Limb (tissue), 2 donors: ENCODE results near the gene FANCI.

Source experiments
- DNase-seq, 2 donors: peaks; one replicate each; pipeline ENCODE4 v3.0.0-alpha.2; 2016; ENCODE audit errors: extremely low spot score in 2 of 2

Gene FANCI

DNA sequence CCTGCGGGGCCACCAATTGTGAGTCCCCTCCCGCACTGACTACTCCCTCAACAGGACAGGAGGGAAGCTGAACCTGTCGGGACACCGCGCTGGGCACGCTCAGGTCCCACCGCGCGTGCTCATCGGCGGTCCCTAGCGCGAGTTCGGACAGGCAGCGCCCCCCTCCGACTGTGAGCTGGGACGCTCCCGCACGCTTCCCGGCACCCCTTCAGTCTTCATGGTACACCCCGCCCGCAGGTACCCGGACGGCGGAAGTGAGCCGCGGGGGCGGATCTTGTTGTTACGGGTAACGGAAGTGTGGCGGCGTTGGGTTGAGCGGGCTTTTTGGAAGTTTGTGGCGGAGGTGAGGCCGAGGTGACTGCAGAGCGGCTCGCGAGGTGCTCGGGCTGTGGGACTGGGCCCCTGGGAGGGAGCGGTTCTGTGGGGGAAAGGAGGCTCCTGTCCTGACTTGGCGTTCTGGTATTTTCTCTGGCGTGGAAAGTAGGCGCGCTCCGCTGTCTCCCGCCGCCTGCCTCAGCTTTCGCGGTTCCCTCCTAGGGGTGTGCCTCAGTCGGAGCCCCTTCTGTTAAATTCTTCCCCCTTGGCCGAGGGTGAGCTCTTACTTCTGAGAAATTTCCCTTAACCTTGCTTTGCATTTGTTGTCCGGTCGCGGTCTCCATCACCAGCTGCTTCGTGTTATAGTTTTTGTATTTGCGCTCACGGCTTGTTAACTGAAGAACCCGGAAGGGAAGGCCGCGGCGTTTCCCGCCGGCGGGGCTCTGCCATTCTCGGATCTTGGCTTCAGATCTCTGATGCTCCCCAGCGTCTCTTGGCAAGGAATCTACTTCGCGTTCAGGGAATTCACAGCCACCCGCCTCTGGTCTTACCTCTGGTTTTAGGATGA lies at the start of gene FANCI:
Gene FANCI, plus strand, starts transcription at position 289 of the 883 bp plus-strand sequence. CDS start 3,669 bp downstream, outside the sequence.
- peak; percentile 96 to 98 for DNase-seq

DNA sequence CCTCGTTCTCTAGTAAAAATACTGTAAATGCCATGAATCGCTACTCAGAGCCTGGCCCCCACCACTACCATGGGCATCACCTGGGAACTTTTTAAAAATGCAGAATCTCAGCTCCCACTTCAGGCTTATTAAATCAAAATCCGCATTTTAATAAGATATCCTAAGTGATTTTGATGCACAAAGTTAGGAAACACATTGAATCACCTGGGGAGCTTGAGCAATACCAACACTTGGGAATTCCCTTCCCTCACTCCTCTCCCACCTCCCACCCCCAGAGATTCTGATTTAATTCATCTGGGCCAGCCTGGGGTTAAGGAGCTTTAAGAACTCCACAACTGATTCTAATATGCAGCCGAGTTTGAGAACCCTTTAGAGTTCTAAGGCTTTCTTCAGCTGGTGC lies 49.2 kb upstream of the FANCI start:
- no peak for DNase-seq

GRCh38 chr15:89195836-89196235 lies 47.9 kb upstream of the FANCI start:
- DNase-seq: no peak

- no peak for DNase-seq
These were observed 47.5 kb upstream of the FANCI start for GRCh38 chr15:89196241-89196640.

- no peak for DNase-seq
These were observed 46.8 kb upstream of the FANCI start for GRCh38 chr15:89196994-89197393.

- DNase-seq: peak in 1 of 2 donors; percentile 58
These were observed 46.2 kb upstream of the FANCI start for GRCh38 chr15:89197503-89197971.

GRCh38 chr15:89198196-89198595 lies 45.6 kb upstream of the FANCI start:
- DNase-seq: no peak

GRCh38 chr15:89198934-89199333 lies 44.8 kb upstream of the FANCI start:
- DNase-seq: no peak

DNA sequence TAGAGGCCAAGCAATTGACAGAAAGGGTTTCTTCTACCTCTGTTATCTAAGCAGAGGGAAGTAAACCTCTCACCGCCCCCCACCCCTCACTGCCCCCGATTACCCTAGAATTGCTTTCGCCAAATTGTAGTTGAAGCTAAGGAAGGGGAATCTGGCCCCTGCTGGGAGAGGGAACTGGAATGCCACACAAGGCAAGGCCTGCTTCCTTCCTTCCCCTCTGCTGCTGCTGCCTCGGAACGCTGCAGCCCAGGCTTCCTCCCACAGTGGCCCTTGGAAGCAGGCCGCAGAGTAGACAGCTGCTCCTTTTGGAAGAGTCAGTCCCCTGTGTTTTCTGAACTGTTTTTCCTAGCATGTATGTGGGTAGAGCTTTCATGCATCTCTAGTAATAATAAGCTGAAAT lies 44.0 kb upstream of the FANCI start:
- no peak for DNase-seq

DNA sequence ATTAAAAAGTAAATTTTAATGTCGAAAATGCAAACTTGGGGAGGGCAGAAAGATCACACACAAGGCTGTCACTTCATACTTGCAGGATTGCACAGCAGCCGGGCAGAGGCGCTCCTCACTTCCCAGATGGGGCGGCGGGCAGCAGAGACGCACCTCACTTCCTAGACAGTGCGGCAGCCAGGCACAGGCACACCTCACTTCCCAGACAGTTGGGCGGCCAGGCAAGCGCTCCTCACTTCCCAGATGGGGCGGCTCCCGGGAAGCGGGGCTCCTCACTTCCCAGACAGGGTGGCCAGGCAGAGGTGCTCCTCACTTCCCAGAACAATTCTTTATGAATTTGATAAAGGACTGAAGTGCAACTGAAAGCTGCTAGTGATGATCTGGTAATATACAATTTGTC lies 43.6 kb upstream of the FANCI start:
- DNase-seq: no peak

DNA sequence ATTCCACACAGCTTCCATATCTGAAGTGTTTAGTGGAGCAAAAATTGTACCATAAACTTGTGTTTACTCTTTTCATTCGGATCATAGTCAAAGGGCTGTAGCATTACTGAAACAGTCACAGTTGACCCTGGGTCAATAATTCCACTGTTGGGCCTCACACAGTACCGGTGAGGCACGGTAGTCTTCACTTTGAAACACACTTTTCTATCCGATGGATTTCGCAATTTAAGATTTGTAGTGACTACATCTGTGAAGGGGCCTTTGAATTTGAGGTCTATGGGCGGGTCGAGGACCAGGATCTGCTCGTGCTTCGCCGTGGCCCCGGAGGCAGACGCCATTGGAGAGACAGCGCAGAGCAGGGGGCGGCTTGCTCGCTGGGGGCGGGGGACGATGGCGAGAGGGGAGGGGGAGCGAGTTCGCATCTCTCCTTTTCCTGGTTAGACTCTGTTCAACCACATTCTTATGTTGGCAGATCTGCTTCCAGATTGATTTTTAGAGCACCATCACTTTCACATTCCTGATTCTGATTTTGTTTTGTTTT lies 42.2 kb upstream of the FANCI start:
- DNase-seq: no peak

DNA sequence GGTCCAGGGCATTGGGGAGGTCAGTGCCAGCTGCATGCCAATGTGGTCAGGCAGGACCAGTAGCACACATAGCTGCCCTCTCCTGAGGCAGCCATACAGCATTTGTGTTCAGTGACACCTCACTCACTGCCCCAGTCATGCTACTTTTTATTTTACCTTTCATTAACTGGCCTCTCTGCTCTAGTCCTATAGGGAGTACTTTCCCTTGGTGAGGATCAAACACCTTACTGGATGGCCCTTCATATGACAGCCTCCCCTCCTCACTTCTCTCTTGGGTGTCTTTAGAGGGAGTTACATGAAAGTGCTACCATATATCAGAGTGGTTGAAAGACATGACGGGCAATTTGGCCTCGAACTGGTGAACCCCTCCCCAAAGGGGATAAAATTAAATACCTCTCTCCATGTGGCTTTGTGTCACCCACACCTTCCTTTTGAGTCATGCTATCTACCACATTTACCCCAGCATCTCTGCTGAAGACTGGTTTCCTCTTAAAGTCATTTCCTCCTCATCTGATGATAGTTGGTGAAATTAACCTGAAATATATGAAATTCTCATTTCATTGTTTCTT lies 40.0 kb upstream of the FANCI start:
- DNase-seq: no peak

- DNase-seq: no peak
These were observed 37.7 kb upstream of the FANCI start for GRCh38 chr15:89205991-89206585.

DNA sequence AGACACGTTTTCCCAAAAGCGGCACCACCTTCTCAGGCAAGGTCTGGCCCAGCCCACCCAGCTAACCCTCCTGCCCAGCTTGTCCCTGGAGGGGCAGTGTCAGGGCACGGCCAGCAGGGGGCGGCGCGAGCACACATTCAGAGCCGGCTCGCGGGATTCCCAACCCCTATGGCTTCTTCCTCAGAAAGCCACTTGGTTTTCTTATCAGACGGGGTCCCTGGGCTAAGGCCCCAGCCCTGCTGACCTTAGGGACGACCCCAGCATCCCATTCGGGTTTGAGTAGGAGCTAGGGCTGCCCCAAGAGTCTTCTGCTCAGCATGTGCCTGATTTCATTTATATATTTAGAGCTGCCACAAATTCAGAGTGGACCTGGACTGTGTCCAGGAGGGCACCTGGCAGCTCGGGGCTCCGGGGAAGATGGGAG lies 36.9 kb upstream of the FANCI start:
- DNase-seq: peak; percentile 44 to 83

GRCh38 chr15:89208256-89208655 lies 35.5 kb upstream of the FANCI start:
- DNase-seq: no peak

GRCh38 chr15:89209057-89209456 lies 34.7 kb upstream of the FANCI start:
- no peak for DNase-seq

DNA sequence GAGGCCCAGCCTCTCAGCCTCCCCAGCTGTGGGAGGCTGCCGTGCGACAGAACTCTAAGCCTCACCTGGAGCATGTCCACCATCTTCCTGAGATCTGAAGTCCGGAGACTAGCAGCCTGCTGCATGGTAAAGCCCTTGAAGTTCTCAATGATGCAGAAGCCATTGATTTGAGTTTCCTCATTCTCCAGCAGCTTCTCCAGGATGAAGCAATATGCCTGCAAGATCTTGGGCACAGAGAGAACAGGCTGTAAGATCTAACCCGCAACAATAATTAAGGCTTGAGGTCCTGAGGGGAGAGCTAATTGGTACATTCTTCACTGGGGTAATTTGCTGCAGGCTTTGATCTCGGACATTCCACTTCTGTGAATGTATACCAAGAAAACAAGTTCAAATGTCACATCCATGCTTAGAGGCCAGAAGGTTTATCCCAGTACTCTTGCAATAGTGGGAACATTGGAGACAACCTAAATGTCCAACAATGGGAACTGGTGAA lies 32.1 kb upstream of the FANCI start:
- no peak for DNase-seq

- DNase-seq: no peak
These were observed 28.2 kb upstream of the FANCI start for GRCh38 chr15:89215627-89216026.

- no peak for DNase-seq
These were observed 26.7 kb upstream of the FANCI start for GRCh38 chr15:89217031-89217430.

GRCh38 chr15:89217686-89218376 lies 25.9 kb upstream of the FANCI start:
- no peak for DNase-seq

DNA sequence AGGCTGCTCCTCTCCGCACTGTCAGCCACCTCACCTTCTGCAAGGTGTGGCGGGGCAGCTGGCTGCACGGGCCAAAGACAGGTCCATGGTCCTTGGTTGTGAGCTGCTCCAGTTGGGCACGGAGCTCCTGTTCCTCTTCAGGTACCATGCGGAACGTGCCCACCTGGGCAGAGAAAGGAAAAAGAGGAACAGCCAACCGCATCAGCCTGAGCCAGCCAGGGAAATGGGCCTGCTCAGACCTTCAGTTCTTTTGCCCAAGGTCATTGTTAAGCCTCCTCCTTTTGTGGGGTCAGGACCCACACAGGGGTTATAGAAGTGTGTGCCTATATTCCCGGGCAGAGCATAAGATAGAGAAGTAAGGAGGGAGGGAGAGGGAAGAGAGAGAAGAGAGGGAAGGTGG lies 25.2 kb upstream of the FANCI start:
- no peak for DNase-seq
